AG04450 (cell line): Measurements from ENCODE around the gene ATP5PD. TPM values are rescaled to one million over a fixed set of nuclear protein-coding genes. Genes with fewer than 3 reads are reported as not detected.
"Not testable (repeated sequence)": the region's sequence is repeated elsewhere in the genome, so short reads cannot be mapped to it uniquely, and the experiment has no call there.

ENCODE experiments used
- CTCF ChIA-PET: fragments of 300-600, 350-600 bp; formaldehyde crosslinking; extraction: SDS; loops from one replicate; lab custom pipeline; 2022; ENCODE audit warnings: antibody characterized with exemption, inconsistent platforms; lab: Charles Lee
- POLR2A ChIA-PET: fragments of 350-600 bp; formaldehyde crosslinking; extraction: SDS; loops from one replicate; lab custom pipeline; 2021; ENCODE audit warnings: antibody characterized with exemption, inconsistent platforms; lab: Yijun Ruan, JAX
- DNase-seq: peaks from one replicate; pipeline ENCODE4 v3.0.0-alpha.2; 2011; ENCODE audit warnings: low read depth, low spot score
- H3K27ac ChIP-seq: one replicate; pipeline ENCODE4 v1.5.1; 2012; ENCODE audit warnings: low read depth, low read length, control low read depth
- H3K27me3 ChIP-seq: one replicate; pipeline ENCODE4 v1.6.0; 2012; ENCODE audit warnings: low read length; ENCODE audit not compliant: control insufficient read depth, insufficient read depth
- H3K4me3 ChIP-seq: 2 replicates; pipeline ENCODE4 v1.5.1; 2011; ENCODE audit warnings: mild to moderate bottlenecking, low read depth, low read length, control low read depth
- H3K9me3 ChIP-seq: 2 replicates; pipeline ENCODE4 v1.5.1; 2012; ENCODE audit warnings: low read length; ENCODE audit not compliant: control insufficient read depth, insufficient read depth
- polyA plus RNA-seq: library from polyadenylated mRNA; depleted of rRNA; stranded (reverse); fragments of >200 nt; gene quantifications from 2 replicates; pipeline ENCODE4 v1.2.3, GENCODE V29; 2011
- TF ChIP-seq, protein P1 (sequence below): IDR thresholded peaks from 2 replicates; pipeline ENCODE4 v1.5.1; 2011; ENCODE audit warnings: low read depth, low read length, control low read depth, inconsistent platforms

Gene ATP5PD
- polyA plus RNA-seq, 1 experiment = 281 TPM

DNA sequence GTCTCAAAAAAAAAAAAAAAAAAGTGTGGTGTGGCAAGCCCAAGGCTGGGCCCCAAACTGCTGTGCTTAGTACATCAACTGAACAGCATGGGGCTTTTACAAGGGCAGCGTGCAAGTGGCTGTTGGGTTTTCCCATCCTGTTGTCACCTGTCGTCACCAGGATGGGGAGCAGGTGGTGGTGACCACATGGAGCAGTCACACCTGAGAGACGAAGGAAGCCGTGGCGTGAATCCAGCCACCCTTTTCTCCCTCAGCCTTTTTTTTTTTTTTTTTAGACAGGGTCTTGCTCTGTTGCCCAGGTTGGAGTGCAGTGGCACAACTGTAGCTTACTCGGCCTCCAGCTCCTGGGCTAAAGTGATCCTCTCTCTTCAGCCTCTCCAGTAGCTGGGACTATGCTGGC, 38.4 kb downstream of the ATP5PD start:
- H3K27ac ChIP-seq = no peak overlapping the region
- no peaks in the 10 kb centered on the region for H3K27me3 ChIP-seq
- ChIA-PET POLR2A (no interaction called here), CTCF (interaction anchor here (1.3 to 1.6 kb wide), 2 partner anchors 20 to 46 kb away, joined by 3 read pairs; no protein-coding TSS in a partner anchor)
- DNase-seq = no peak
- TF ChIP-seq, protein P1, sequence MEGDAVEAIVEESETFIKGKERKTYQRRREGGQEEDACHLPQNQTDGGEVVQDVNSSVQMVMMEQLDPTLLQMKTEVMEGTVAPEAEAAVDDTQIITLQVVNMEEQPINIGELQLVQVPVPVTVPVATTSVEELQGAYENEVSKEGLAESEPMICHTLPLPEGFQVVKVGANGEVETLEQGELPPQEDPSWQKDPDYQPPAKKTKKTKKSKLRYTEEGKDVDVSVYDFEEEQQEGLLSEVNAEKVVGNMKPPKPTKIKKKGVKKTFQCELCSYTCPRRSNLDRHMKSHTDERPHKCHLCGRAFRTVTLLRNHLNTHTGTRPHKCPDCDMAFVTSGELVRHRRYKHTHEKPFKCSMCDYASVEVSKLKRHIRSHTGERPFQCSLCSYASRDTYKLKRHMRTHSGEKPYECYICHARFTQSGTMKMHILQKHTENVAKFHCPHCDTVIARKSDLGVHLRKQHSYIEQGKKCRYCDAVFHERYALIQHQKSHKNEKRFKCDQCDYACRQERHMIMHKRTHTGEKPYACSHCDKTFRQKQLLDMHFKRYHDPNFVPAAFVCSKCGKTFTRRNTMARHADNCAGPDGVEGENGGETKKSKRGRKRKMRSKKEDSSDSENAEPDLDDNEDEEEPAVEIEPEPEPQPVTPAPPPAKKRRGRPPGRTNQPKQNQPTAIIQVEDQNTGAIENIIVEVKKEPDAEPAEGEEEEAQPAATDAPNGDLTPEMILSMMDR = no peak
- H3K9me3 ChIP-seq = no peaks in the 10 kb centered on the region
- no peak overlapping the region for H3K4me3 ChIP-seq

GRCh38 chr17:75006653-75007052, 40.1 kb downstream of the ATP5PD start:
- ChIA-PET CTCF (interaction anchor here (1.2 kb wide), 1 partner anchor 18 kb away, joined by 3 read pairs; no protein-coding TSS in a partner anchor), POLR2A (no interaction called here)
- Histone ChIP-seq H3K9me3 (no peaks in the 10 kb centered on the region), H3K4me3 (no peak overlapping the region), H3K27ac (no peak overlapping the region), H3K27me3 (no peaks in the 10 kb centered on the region)
- no peak for DNase-seq
- TF ChIP-seq, protein P1 = no peak

GRCh38 chr17:75006084-75006483, 40.7 kb downstream of the ATP5PD start:
- H3K27ac ChIP-seq, H3K4me3 ChIP-seq, H3K27me3 ChIP-seq, CTCF ChIA-PET, H3K9me3 ChIP-seq, POLR2A ChIA-PET, DNase-seq: not testable (repeated sequence)

DNA sequence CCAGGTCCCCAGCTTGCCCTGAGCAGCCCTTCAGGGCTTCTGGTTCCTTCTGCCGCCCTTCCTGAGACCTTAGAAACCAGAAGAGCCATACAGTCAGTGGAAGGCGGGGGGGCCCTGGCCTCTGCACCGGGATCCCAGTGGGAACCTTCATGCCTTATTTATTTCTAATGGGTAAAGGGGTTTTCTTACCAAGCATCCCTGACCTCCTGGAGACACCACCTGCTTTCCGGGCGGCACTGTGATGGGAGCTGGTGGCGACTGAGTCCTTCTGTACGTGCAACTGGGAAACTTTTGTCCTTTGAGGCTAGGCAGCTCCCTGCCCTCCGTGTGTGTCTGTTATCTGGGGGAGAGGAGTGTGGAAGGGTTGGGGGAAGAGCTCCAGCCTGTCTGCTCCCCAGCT, 41.5 kb downstream of the ATP5PD start:
- CTCF ChIA-PET = no interaction called here
- Histone ChIP-seq H3K4me3 (no peak overlapping the region), H3K27ac (peak overlapping the region; percentile 11), H3K27me3 (no peaks in the 10 kb centered on the region), H3K9me3 (no peaks in the 10 kb centered on the region)
- no peak for DNase-seq
- TF ChIP-seq, protein P1 = no peak
- POLR2A ChIA-PET = no interaction called here

- Histone ChIP-seq H3K4me3 (no peak overlapping the region), H3K9me3 (no peaks in the 10 kb centered on the region), H3K27me3 (no peaks in the 10 kb centered on the region), H3K27ac (no peak overlapping the region)
- TF ChIP-seq, protein P1 = no peak
- POLR2A ChIA-PET = no interaction called here
- CTCF ChIA-PET = interaction anchor here (0.6 kb wide), 1 partner anchor 1668 kb away, joined by 4 read pairs; no protein-coding TSS in a partner anchor
- no peak for DNase-seq
These were observed 42.4 kb downstream of the ATP5PD start for GRCh38 chr17:75004371-75004770.

DNA sequence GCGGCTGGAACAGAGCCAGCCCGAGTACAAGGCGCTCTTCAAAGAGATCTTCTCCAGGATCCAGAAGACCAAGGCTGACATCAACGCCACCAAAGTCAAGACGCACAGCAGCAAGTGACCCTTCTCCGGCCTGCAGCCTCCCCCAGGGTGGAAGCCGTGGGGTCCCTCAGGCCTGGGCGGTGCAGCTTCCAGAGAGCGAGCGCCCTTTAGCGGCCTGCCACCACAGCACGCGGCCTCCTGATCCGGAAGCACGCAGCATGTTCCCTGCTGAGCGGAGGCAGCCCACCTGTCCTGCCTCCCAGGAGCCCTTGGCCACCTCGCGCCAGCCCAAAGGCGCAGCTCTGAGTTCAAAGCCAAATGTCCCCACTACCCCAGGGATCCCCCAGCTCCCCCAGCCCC, 42.8 kb downstream of the ATP5PD start:
- no peaks in the 10 kb centered on the region for H3K9me3 ChIP-seq
- TF ChIP-seq, protein P1 = no peak
- no peak overlapping the region for H3K27ac ChIP-seq
- no peaks in the 10 kb centered on the region for H3K27me3 ChIP-seq
- ChIA-PET POLR2A (no interaction called here), CTCF (interaction anchor here (0.6 kb wide), 1 partner anchor 1668 kb away, joined by 4 read pairs; no protein-coding TSS in a partner anchor)
- no peak overlapping the region for H3K4me3 ChIP-seq
- no peak for DNase-seq
